ENCODE data around the gene SPEM2. TPM values are rescaled to one million over a fixed set of nuclear protein-coding genes. Genes with fewer than 3 reads are reported as not detected.
A peak's percentile ranks its signal among the peaks of the same experiment; 100 is the strongest.

Gene SPEM2
- total and polyA plus RNA-seq, 2 of the 4 experiments (the other 2 are of a cell fraction) = not detected

GRCh38 chr17:7392696-7393612 lies 32.5 kb upstream of the SPEM2 start:
- peaks cover 14 to 32% of the 10 kb centered on the region in 2 experiments for H3K79me1 ChIP-seq (ENCODE audit: low read depth in 1 of 2, low read length in 2 of 2)
- dilution Hi-C loops (cut with HindIII; ENCODE audit: low sequenced_read_pairs, unreplicated experiment) (no loop called here), intact Hi-C loops (cut with micrococcal nuclease) (no loop called here), in situ Hi-C loops (cut with MboI; ENCODE audit: low sequenced_read_pairs) (loop anchor here (5.0 kb wide), 1 partner anchor 36 kb away; the partner anchor contains the start of gene TMEM95)
- H4K8ac ChIP-seq (ENCODE audit: low read depth in 2 of 2, low read length in 2 of 2) = peak overlapping the region in 1 of 2 experiments; percentile 5; a peak in 2 of 4 replicates
- H4K91ac ChIP-seq (ENCODE audit: insufficient read depth, low read depth, low read length) = no peak overlapping the region; the same call in 1 of the 2 replicates
- peaks cover 7% of the 10 kb centered on the region; the same call in 1 of the 2 replicates for H3K9me1 ChIP-seq (ENCODE audit: insufficient read depth, low read length)
- H3K14ac ChIP-seq (replicated peaks; ENCODE audit: low read depth, low read length) = no peak overlapping the region
- H2BK5ac ChIP-seq (ENCODE audit: low read depth, low read length, poor library complexity, severe bottlenecking) = no peak overlapping the region
- H3K23ac ChIP-seq (ENCODE audit: low read depth, low read length) = 0 out of 2 replicates have a peak overlapping the region, but pooled peaks have one; percentile 6
- H3K9ac ChIP-seq (ENCODE audit: low read depth, low read length) = peak overlapping the region; percentile 87
- no peak overlapping the region for H3K56ac ChIP-seq (ENCODE audit: extremely low read depth, insufficient read depth, low read length)
- TF ChIP-seq RAD21 (IDR thresholded peaks at IDR 0.05; ENCODE audit: low read length) (no peak), POLR2A (IDR thresholded peaks at IDR 0.05; ENCODE audit: low read depth, low read length) (no peak), BHLHE40 (IDR thresholded peaks at IDR 0.05; ENCODE audit: low read depth, low read length) (no peak), CEBPB (IDR thresholded peaks at IDR 0.05; ENCODE audit: low read depth, low read length) (no peak), USF2 (IDR thresholded peaks at IDR 0.05; ENCODE audit: low read depth, low read length) (no peak), NFE2L2 (IDR thresholded peaks at IDR 0.05; ENCODE audit: low read depth, low read length) (no peak)
- peak overlapping the region; percentile 8; the same call in 1 of the 2 replicates for H3K4ac ChIP-seq (ENCODE audit: low read depth, low read length)
- no peak overlapping the region for H2BK20ac ChIP-seq (ENCODE audit: low read depth, low read length)
- H3K36me3 ChIP-seq (ENCODE audit: control insufficient read depth, insufficient read depth, low read length) = peaks cover 41% of the 10 kb centered on the region
- TSS peak; percentile 62 for BruUV-seq (replicated peaks)
- POLR2A ChIA-PET (ENCODE audit: unreplicated experiment) = interaction anchor here (0.7 kb wide), 1 partner anchor 12 kb away, joined by 4 read pairs; no protein-coding TSS in a partner anchor
- H3K18ac ChIP-seq (ENCODE audit: low read depth, low read length) = no peak overlapping the region
- H3K27me3 ChIP-seq (ENCODE audit: control insufficient read depth, insufficient read depth, low read length) = no peaks in the 10 kb centered on the region
- no peak overlapping the region; the same call in 1 of the 2 replicates for H3K27ac ChIP-seq (ENCODE audit: insufficient read depth, low read length)
- peak overlapping the region; percentile 65 for H3K4me2 ChIP-seq (ENCODE audit: low read depth, low read length)
- ATAC-seq (ENCODE audit: low read depth) (no peak), DNase-seq (no peak)
- H2AFZ ChIP-seq (replicated peaks; ENCODE audit: low read length, poor library complexity) = peak overlapping the region; percentile 80
- no peaks in the 10 kb centered on the region for H4K20me1 ChIP-seq (ENCODE audit: insufficient read depth, low read length)
- H3K4me3 ChIP-seq (ENCODE audit: insufficient read depth, low read depth, low read length) = peak overlapping the region; percentile 70
- 45% methylated on average over 14 of the region's 42 CpGs; no CpG with 5 or more reads in 1 of the 2 experiments for WGBS, 2 experiments (ENCODE audit: extremely low coverage in 2 of 2, insufficient read length in 1 of 2)
- peak overlapping the region; percentile 86 for H2AK9ac ChIP-seq (replicated peaks; ENCODE audit: low read depth, low read length, poor library complexity)
- no peak overlapping the region for H2BK120ac ChIP-seq (ENCODE audit: low read depth, low read length)
- H3K4me1 ChIP-seq (ENCODE audit: control insufficient read depth, insufficient read depth, low read length) = peaks cover 8% of the 10 kb centered on the region
- H2BK15ac ChIP-seq (ENCODE audit: low read depth, low read length) = no peak overlapping the region
- H2AK5ac ChIP-seq (ENCODE audit: low read depth, low read length) = peak overlapping the region; percentile 37
- H4K5ac ChIP-seq (ENCODE audit: low read depth, low read length) = no peak overlapping the region
- CTCF ChIA-PET = no interaction called here
- H3K9me3 ChIP-seq (ENCODE audit: control insufficient read depth, insufficient read depth, low read length) = no peaks in the 10 kb centered on the region
